ENCODE measurements around the gene PTPRN2.

GRCh38 chr7:158315326-158315725 lies 272.3 kb downstream of the PTPRN2 start:
- TF ChIP-seq JUND (IDR thresholded peaks at IDR 0.05) (no peak), CHD2 (IDR thresholded peaks at IDR 0.05; ENCODE audit: low read length, partially characterized antibody) (no peak), CTCF (IDR thresholded peaks at IDR 0.05) (no peak), TEAD4 (IDR thresholded peaks at IDR 0.05; ENCODE audit: borderline replicate concordance, insufficient read depth) (no peak), EP300 (IDR thresholded peaks at IDR 0.05; ENCODE audit: borderline replicate concordance in 1 of 2, low read depth in 1 of 2, low read length in 1 of 2) (no peak), FOXJ3 (CRISPR knock-in tag; IDR thresholded peaks at IDR 0.05) (no peak)
- TF ChIP-seq, protein P1, sequence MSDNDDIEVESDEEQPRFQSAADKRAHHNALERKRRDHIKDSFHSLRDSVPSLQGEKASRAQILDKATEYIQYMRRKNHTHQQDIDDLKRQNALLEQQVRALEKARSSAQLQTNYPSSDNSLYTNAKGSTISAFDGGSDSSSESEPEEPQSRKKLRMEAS (IDR thresholded peaks at IDR 0.05; ENCODE audit: low read depth), result no peak
- TF ChIP-seq, protein P2, sequence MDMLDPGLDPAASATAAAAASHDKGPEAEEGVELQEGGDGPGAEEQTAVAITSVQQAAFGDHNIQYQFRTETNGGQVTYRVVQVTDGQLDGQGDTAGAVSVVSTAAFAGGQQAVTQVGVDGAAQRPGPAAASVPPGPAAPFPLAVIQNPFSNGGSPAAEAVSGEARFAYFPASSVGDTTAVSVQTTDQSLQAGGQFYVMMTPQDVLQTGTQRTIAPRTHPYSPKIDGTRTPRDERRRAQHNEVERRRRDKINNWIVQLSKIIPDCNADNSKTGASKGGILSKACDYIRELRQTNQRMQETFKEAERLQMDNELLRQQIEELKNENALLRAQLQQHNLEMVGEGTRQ (IDR thresholded peaks at IDR 0.05; ENCODE audit: borderline replicate concordance, low read depth, low read length), result no peak
